GM21381 (cell line): ENCODE results near the gene FCER1A.
"Not testable (repeated sequence)": the region's sequence is repeated elsewhere in the genome, so short reads cannot be mapped to it uniquely, and the experiment has no call there.

ENCODE experiments used
- ATAC-seq: cut with Tn5 transposase; IDR thresholded peaks from one replicate; pipeline ENCODE4 v1.9.1; 2021; ENCODE audit warnings: mild to moderate bottlenecking, moderate library complexity; ENCODE audit not compliant: unreplicated experiment

Gene FCER1A

GRCh38 chr1:159342761-159343425, 40.8 kb downstream of the FCER1A start:
- no peak for ATAC-seq

- ATAC-seq: not testable (repeated sequence)
These were observed 47.2 kb downstream of the FCER1A start for GRCh38 chr1:159349374-159349773.

GRCh38 chr1:159352436-159352835, 50.3 kb downstream of the FCER1A start:
- ATAC-seq: no peak
